Right lobe of liver (tissue), 6 donors: ENCODE data around the gene ZRANB1. TPM values are rescaled to one million over a fixed set of nuclear protein-coding genes. Genes with fewer than 3 reads are reported as not detected.

Experiments used
- ATAC-seq, 4 donors: fragments of 200-7000 bp; cut with Tn5 transposase; one replicate each; pipeline ENCODE4 v1.9.1; 2020; ENCODE audit warnings: mild to moderate bottlenecking in 4 of 4, moderate library complexity in 4 of 4
- DNase-seq, 3 donors: peaks; one replicate each; pipeline ENCODE4 v3.0.0-alpha.2; 2020
- H3K27ac ChIP-seq, 3 donors: fragments of 200-600 bp; one replicate each; pipeline ENCODE4 v1.8.0; 2022
- H3K27me3 ChIP-seq, 2 donors: fragments of 200-600 bp; one replicate each; pipeline ENCODE4 v1.8.0; 2022
- H3K36me3 ChIP-seq, 4 donors: fragments of 200-600 bp; sonication (generic) in 1 of 4; one replicate each; pipeline versions ENCODE4 v1.5.1 to v1.8.0; 2017 to 2022; ENCODE audit warnings: control low read depth in 1 of 4
- H3K4me1 ChIP-seq, 4 donors: fragments of 200-600 bp; sonication (generic) in 1 of 4; one replicate each; pipeline versions ENCODE4 v1.5.1 to v1.8.0; 2017 to 2022; ENCODE audit warnings: control low read depth in 1 of 4
- H3K4me3 ChIP-seq, 3 donors: fragments of 200-600 bp; one replicate each; pipeline ENCODE4 v1.8.0; 2022
- H3K9me3 ChIP-seq, 4 donors: fragments of 200-600 bp; sonication (generic) in 1 of 4; one replicate each; pipeline versions ENCODE4 v1.5.1 to v1.8.0; 2017 to 2022; ENCODE audit warnings: control low read depth in 1 of 4
- CTCF ChIP-seq, 4 donors: fragments of 200-600 bp in 3 of 4; fragments of 450-650 bp in 1 of 4; IDR thresholded peaks; one replicate each; pipeline versions ENCODE4 v1.5.1 to v1.8.0; 2016 to 2022; ENCODE audit warnings: antibody characterized with exemption in 4 of 4, mild to moderate bottlenecking in 2 of 4
- POLR2A ChIP-seq: fragments of 450-650 bp; IDR thresholded peaks from one replicate; pipeline ENCODE4 v1.6.1; 2017; ENCODE audit warnings: antibody characterized with exemption, mild to moderate bottlenecking
- WGBS: methylation state at CpG from one replicate; pipeline ENCODE4 v1.1.6; 2018; ENCODE audit warnings: low coverage, low lambda C conversion rate; ENCODE audit not compliant: insufficient coverage; ENCODE audit errors: missing lambda C conversion rate; 5-methylcytosine and 5-hydroxymethylcytosine counted together
- intact Hi-C, 2 donors: fragments of 100-400 bp; cut with DNase I; formaldehyde crosslinking; loops; one replicate each; pipeline versions ENCODE4 v1.11.2 to v1.14.1; 2022
- total RNA-seq, 6 experiments: library from RNA; depleted of rRNA in 2 of 6; stranded (reverse); fragments of >200 nt in 2 of 6; fragmentation: NEBNext Ultra II Directional in 3 of 6; extraction: Animal tissue kit (Norgen Biotek cat#: 25700) in 3 of 6; gene quantifications; one replicate each; pipeline versions ENCODE4 v1.1.0 to v1.2.4, GENCODE V29; 2016 to 2023
- donor health status: DM: no; HTN: yes; CAD: no.
- donor health status: DM: no; HTN: no; CAD: no.
- donor health status: DM: no; HTN: no; CAD: no.
- donor health status: DM: no; HTN: yes; CAD: no.
- donor health status: DM: no; HTN: yes; CAD: no.

The ZRANB1 gene
- total RNA-seq, 6 experiments from 2014 or later: 8.6 to 17.6 (median 11.6) TPM

GRCh38 chr10:124978376-124978725, 36.4 kb downstream of the ZRANB1 start:
- H3K4me1 ChIP-seq: peaks cover 0 to 6% (median 2%) of the 10 kb centered on the region in 4 donors
- H3K9me3 ChIP-seq: no peaks in the 10 kb centered on the region
- WGBS: 87% methylated on average over 5 of the region's 5 CpGs
- DNase-seq: no peak
- peaks cover 0 to 38% (median 17%) of the 10 kb centered on the region in 4 donors for H3K36me3 ChIP-seq
- no peaks in the 10 kb centered on the region for H3K27me3 ChIP-seq
- ATAC-seq: peak in 1 of 4 donors; percentile 16
- intact Hi-C loops: no loop called here
- H3K4me3 ChIP-seq: no peak overlapping the region
- TF ChIP-seq CTCF (IDR thresholded peaks at IDR 0.05) (no peak), POLR2A (no peak)
- H3K27ac ChIP-seq: no peak overlapping the region

- 50% methylated on average over 5 of the region's 6 CpGs for WGBS
- peak in 1 of 4 donors; percentile 3 for ATAC-seq
- DNase-seq: no peak
- H3K9me3 ChIP-seq: no peaks in the 10 kb centered on the region
- H3K27me3 ChIP-seq: no peaks in the 10 kb centered on the region
- intact Hi-C loops: no loop called here
- H3K36me3 ChIP-seq: peaks cover 0 to 26% (median 14%) of the 10 kb centered on the region in 4 donors
- TF ChIP-seq POLR2A: no peak
- no peak for TF ChIP-seq CTCF (IDR thresholded peaks at IDR 0.05)
- H3K27ac ChIP-seq: peak overlapping the region; percentile 31 to 90 (median 84)
- peaks cover 0 to 51% (median 23%) of the 10 kb centered on the region in 4 donors for H3K4me1 ChIP-seq
- H3K4me3 ChIP-seq: no peak overlapping the region
Observed at GRCh38 chr10:124983321-124983720, 41.4 kb downstream of the ZRANB1 start.

- Histone ChIP-seq H3K27me3 (no peaks in the 10 kb centered on the region), H3K4me1 (peaks cover 0 to 52% (median 23%) of the 10 kb centered on the region in 4 donors), H3K36me3 (peaks cover 0 to 26% (median 14%) of the 10 kb centered on the region in 4 donors), H3K9me3 (no peaks in the 10 kb centered on the region), H3K27ac (peak overlapping the region; percentile 31 to 90 (median 84)), H3K4me3 (no peak overlapping the region)
- ATAC-seq (peak; percentile 61 to 70 (median 64)), DNase-seq (no peak)
- TF ChIP-seq POLR2A: no peak
- TF ChIP-seq CTCF (IDR thresholded peaks at IDR 0.05): no peak
- 28% methylated on average over 1 of the region's 1 CpG for WGBS
- intact Hi-C loops: no loop called here
Observed at GRCh38 chr10:124984376-124984775, 42.5 kb downstream of the ZRANB1 start.

GRCh38 chr10:124985162-124985561, 43.2 kb downstream of the ZRANB1 start:
- Histone ChIP-seq H3K27ac (peak overlapping the region; percentile 31 to 90 (median 84)), H3K36me3 (peaks cover 0 to 29% (median 14%) of the 10 kb centered on the region in 4 donors)

More at GRCh38 chr10:124985162-124985561, 43.2 kb downstream of the ZRANB1 start:
- TF ChIP-seq POLR2A (no peak), CTCF (IDR thresholded peaks at IDR 0.05) (no peak)
- H3K27me3 ChIP-seq: no peaks in the 10 kb centered on the region
- WGBS: 79% methylated on average over 4 of the region's 5 CpGs
- ATAC-seq (no peak), DNase-seq (no peak)
- H3K9me3 ChIP-seq: no peaks in the 10 kb centered on the region
- no peak overlapping the region for H3K4me3 ChIP-seq
- peaks cover 0 to 52% (median 23%) of the 10 kb centered on the region in 4 donors for H3K4me1 ChIP-seq
- intact Hi-C loops: no loop called here
